Posterior cingulate gyrus (tissue), 11 donors: ENCODE results near the gene PHLDB3.
"Not testable (repeated sequence)": the region's sequence is repeated elsewhere in the genome, so short reads cannot be mapped to it uniquely, and the experiment has no call there.

Experiments
- DNase-seq, 10 donors: peaks; one replicate each; pipeline versions ENCODE4 v3.0.0 to v3.0.0-alpha.2; 2020 to 2021; ENCODE audit warnings: mixed read lengths in 3 of 10
- intact Hi-C: fragments of 100-400 bp; cut with DNase I; formaldehyde crosslinking; loops from one replicate; pipeline ENCODE4 v1.15.1; 2023

The PHLDB3 gene

GRCh38 chr19:43532571-43532961 is 28.0 kb upstream of the PHLDB3 start:
- intact Hi-C loops, result loop anchor here (10.0 kb wide), 1 partner anchor 252 kb away; the partner anchor contains the start of gene KCNN4
- peak in 6 of 10 donors; percentile 29 to 86 (median 54) for DNase-seq

GRCh38 chr19:43527860-43528622 is 23.5 kb upstream of the PHLDB3 start:
- DNase-seq, result peak in 1 of 10 donors; percentile 52
- intact Hi-C loops, result no loop called here

- DNase-seq, result peak; percentile 69 to 98 (median 84)
- intact Hi-C loops, result no loop called here
These were observed 22.6 kb upstream of the PHLDB3 start, which contains the start of gene ETHE1 for GRCh38 chr19:43526884-43527859. ETHE1 (minus strand) TSS chr19:43527201; CDS start chr19:43527177, 24 bp downstream.

GRCh38 chr19:43525836-43526771 is 21.6 kb upstream of the PHLDB3 start:
- DNase-seq, result peak in 2 of 10 donors; percentile 80 to 85
- intact Hi-C loops, result no loop called here

- DNase-seq, result peak in 3 of 10 donors; percentile 27 to 90 (median 28)
- intact Hi-C loops, result no loop called here
These were observed 20.6 kb upstream of the PHLDB3 start for GRCh38 chr19:43524922-43525835.

GRCh38 chr19:43523696-43524095 is 19.1 kb upstream of the PHLDB3 start:
- peak in 1 of 10 donors; percentile 61 for DNase-seq
- intact Hi-C loops, result not testable (repeated sequence)

- DNase-seq, result no peak
- intact Hi-C loops, result no loop called here
These were observed 18.4 kb upstream of the PHLDB3 start for GRCh38 chr19:43522929-43523328.

GRCh38 chr19:43519436-43520088 is 15.0 kb upstream of the PHLDB3 start:
- intact Hi-C loops, result loop anchor here (1.0 kb wide), 1 partner anchor 72 kb away; no protein-coding TSS in a partner anchor
- DNase-seq, result peak in 9 of 10 donors; percentile 64 to 97 (median 87)

GRCh38 chr19:43518051-43518450 is 13.5 kb upstream of the PHLDB3 start:
- DNase-seq, result no peak
- intact Hi-C loops, result no loop called here

- DNase-seq, intact Hi-C loops: not testable (repeated sequence)
These were observed 7.9 kb upstream of the PHLDB3 start for GRCh38 chr19:43512399-43512798.

GRCh38 chr19:43511324-43511723 is 6.8 kb upstream of the PHLDB3 start:
- intact Hi-C loops, result no loop called here
- DNase-seq, result peak in 2 of 10 donors; percentile 25 to 51

- DNase-seq, result peak in 2 of 10 donors; percentile 8 to 27
- intact Hi-C loops, result no loop called here
These were observed 6.2 kb upstream of the PHLDB3 start for GRCh38 chr19:43510713-43511112.

- intact Hi-C loops, result no loop called here
- DNase-seq, result peak in 2 of 10 donors; percentile 5 to 20
These were observed 3.3 kb upstream of the PHLDB3 start for GRCh38 chr19:43507880-43508279.

GRCh38 chr19:43506629-43507028 is 2.1 kb upstream of the PHLDB3 start:
- intact Hi-C loops, result no loop called here
- peak in 1 of 10 donors; percentile 22 for DNase-seq

GRCh38 chr19:43505941-43506340 is 1.4 kb upstream of the PHLDB3 start:
- intact Hi-C loops, result no loop called here
- DNase-seq, result peak in 2 of 10 donors; percentile 22 to 28

- DNase-seq, result no peak
- intact Hi-C loops, result no loop called here
These were observed 575 bp upstream of the PHLDB3 start for GRCh38 chr19:43505186-43505456.

- DNase-seq, result peak; percentile 83 to 99 (median 94)
- intact Hi-C loops, result loop anchor here (5.0 kb wide), 1 partner anchor 56 kb away; no protein-coding TSS in a partner anchor
These were observed 783 bp downstream of the PHLDB3 start for GRCh38 chr19:43503501-43504425.
